B cell (primary cell): Measurements from ENCODE around the gene DIPK1B. TPM values are rescaled to one million over a fixed set of nuclear protein-coding genes. Genes with fewer than 3 reads are reported as not detected.

Experiments used
- ATAC-seq: fragments of 200-7000 bp; cut with Tn5 transposase; one replicate; pipeline ENCODE4 v1.10.0; 2021; ENCODE audit warnings: low read depth, mild to moderate bottlenecking, moderate number of reproducible peaks, moderate library complexity
- CTCF ChIA-PET: fragments of 350-600 bp; sonication (Branson Sonifier 250); formaldehyde crosslinking; loops from one replicate; lab custom pipeline; 2021; ENCODE audit warnings: antibody characterized with exemption, inconsistent platforms; lab: Charles Lee
- POLR2A ChIA-PET: fragments of 350-600 bp; sonication (Branson Sonifier 250); formaldehyde crosslinking; loops from one replicate; lab custom pipeline; 2021; ENCODE audit warnings: antibody characterized with exemption; lab: Charles Lee
- DNase-seq: peaks from one replicate; pipeline ENCODE4 v3.0.0; 2013
- H2AFZ ChIP-seq: 2 replicates; pipeline ENCODE4 v1.6.1; 2012; ENCODE audit warnings: mild to moderate bottlenecking, low read depth, low read length; ENCODE audit not compliant: insufficient read depth, poor library complexity, severe bottlenecking
- H3K27ac ChIP-seq, 2 donors: 1 replicate in 1 of 2; 2 replicates in 1 of 2; pipeline ENCODE4 v1.5.1; 2012 to 2013; ENCODE audit warnings: low read length in 2 of 2, mild to moderate bottlenecking in 2 of 2, moderate library complexity in 1 of 2
- H3K27me3 ChIP-seq, 4 experiments: fragments of 200-600 bp in 1 of 4; sonication (generic) in 1 of 4; replicated peaks in 1 of 4; 1 replicate in 2 of 4; 2 replicates in 2 of 4; pipeline versions ENCODE4 v1.6.1 to v1.7.0; 2013 to 2016; ENCODE audit warnings: low read length in 3 of 4, mild to moderate bottlenecking in 2 of 4, mixed read lengths in 1 of 4, moderate library complexity in 1 of 4; ENCODE audit not compliant: insufficient read depth in 4 of 4, control insufficient read depth in 3 of 4; ENCODE audit errors: control extremely low read depth in 1 of 4
- H3K36me3 ChIP-seq, 2 experiments: replicated peaks in 1 of 2; 1 replicate in 1 of 2; 2 replicates in 1 of 2; pipeline versions ENCODE4 v1.6.1 to v1.7.1; 2013; ENCODE audit warnings: low read length in 1 of 2; ENCODE audit not compliant: insufficient read depth in 2 of 2, control insufficient read depth in 1 of 2; ENCODE audit errors: control extremely low read depth in 1 of 2, extremely low read depth in 1 of 2
- H3K4me1 ChIP-seq, 2 donors: fragments of 200-600 bp in 1 of 2; sonication (generic) in 1 of 2; 1 replicate in 1 of 2; 2 replicates in 1 of 2; pipeline versions ENCODE4 v1.5.1 to v1.6.1; 2013 to 2017; ENCODE audit warnings: low read length in 2 of 2; ENCODE audit not compliant: control insufficient read depth in 2 of 2, insufficient read depth in 2 of 2
- H3K4me2 ChIP-seq: replicated peaks from 2 replicates; pipeline ENCODE3; 2012; ENCODE audit warnings: mild to moderate bottlenecking, low read depth, low read length; ENCODE audit not compliant: poor library complexity, severe bottlenecking
- H3K4me3 ChIP-seq, 5 experiments: fragments of 200-600 bp in 1 of 5; sonication (generic) in 1 of 5; 1 replicate in 3 of 5; 2 replicates in 2 of 5; pipeline versions ENCODE4 v1.5.1 to v1.7.0; 2011 to 2016; ENCODE audit warnings: low read length in 4 of 5, mild to moderate bottlenecking in 4 of 5, low read depth in 2 of 5, control low read depth in 1 of 5, moderate library complexity in 1 of 5; ENCODE audit not compliant: insufficient read depth in 1 of 5; ENCODE audit errors: control extremely low read depth in 1 of 5, extremely low read depth in 1 of 5
- H3K79me2 ChIP-seq: fragments of 200-600 bp; sonication (generic); one replicate; pipeline ENCODE4 v1.6.0; 2016; ENCODE audit warnings: low read length; ENCODE audit not compliant: control insufficient read depth, insufficient read depth
- H3K9ac ChIP-seq: fragments of 200-600 bp; sonication (generic); 2 replicates; pipeline ENCODE4 v1.6.1; 2017; ENCODE audit warnings: mild to moderate bottlenecking, low read length, moderate library complexity
- H3K9me3 ChIP-seq, 3 donors: one replicate each; pipeline versions ENCODE4 v1.6.1 to v1.7.1; 2013; ENCODE audit warnings: low read length in 2 of 3; ENCODE audit not compliant: control insufficient read depth in 2 of 3, insufficient read depth in 1 of 3; ENCODE audit errors: control extremely low read depth in 1 of 3
- H4K20me1 ChIP-seq: 2 replicates; pipeline ENCODE4 v1.6.0; 2012; ENCODE audit warnings: mild to moderate bottlenecking, low read length; ENCODE audit not compliant: insufficient read depth, control insufficient read depth, poor library complexity, severe bottlenecking
- H3K27ac Mint-ChIP-seq: one replicate; pipeline ENCODE4 v1.8.0; 2021; ENCODE audit warnings: mixed read lengths
- H3K27me3 Mint-ChIP-seq: one replicate; pipeline ENCODE4 v1.8.0; 2021; ENCODE audit warnings: mixed read lengths
- H3K4me1 Mint-ChIP-seq: one replicate; pipeline ENCODE4 v1.8.0; 2021; ENCODE audit warnings: mixed read lengths
- H3K4me3 Mint-ChIP-seq: one replicate; pipeline ENCODE4 v1.8.0; 2021; ENCODE audit warnings: mixed read lengths
- H3K9me3 Mint-ChIP-seq: one replicate; pipeline ENCODE4 v1.8.0; 2022; ENCODE audit warnings: mixed read lengths; ENCODE audit not compliant: insufficient read depth
- CTCF ChIP-seq: fragments of 200-600 bp; IDR thresholded peaks from one replicate; pipeline ENCODE4 v1.8.0; 2022; ENCODE audit warnings: antibody characterized with exemption, mild to moderate bottlenecking
- EZH2 ChIP-seq: IDR thresholded peaks from 2 replicates; pipeline ENCODE4 v1.6.1; 2012; ENCODE audit warnings: borderline replicate concordance, low read depth, mild to moderate bottlenecking, moderate library complexity, low read length; ENCODE audit not compliant: insufficient read depth, poor library complexity, severe bottlenecking
- WGBS: methylation state at CpG from one replicate; pipeline ENCODE4 v1.1.5; 2013; ENCODE audit warnings: missing lambda C conversion rate; ENCODE audit not compliant: insufficient coverage; 5-methylcytosine and 5-hydroxymethylcytosine counted together
- intact Hi-C: fragments of 100-400 bp; cut with micrococcal nuclease; formaldehyde crosslinking; loops from one replicate; pipeline ENCODE4 v1.10.0; 2022
- polyA plus RNA-seq: library from polyadenylated mRNA; depleted of rRNA; stranded (reverse); fragments of >200 nt; gene quantifications from 2 replicates; pipeline ENCODE4 v1.2.3, GENCODE V29; 2012
- total RNA-seq, 2 donors: library from RNA; stranded (reverse); fragments of 120-200 nt in 1 of 2; gene quantifications; 1 replicate in 1 of 2; 2 replicates in 1 of 2; pipeline versions ENCODE4 v1.2.3 to v1.2.4, GENCODE V29; 2013 to 2022

The DIPK1B gene
- total and polyA plus RNA-seq, 2 donors (not counting 1 experiment from before 2014, with no cell fraction given): 9.6 TPM

- Histone ChIP-seq H3K27ac (no peak overlapping the region), H3K79me2 (peaks cover 3% of the 10 kb centered on the region), H3K4me1 (peaks cover 0 to 5% of the 10 kb centered on the region in 2 donors), H2AFZ (no peak overlapping the region), H3K27me3 (peaks cover 0 to 6% (median 0%) of the 10 kb centered on the region in 4 experiments), H3K9me3 (no peaks in the 10 kb centered on the region), H4K20me1 (peaks cover 40% of the 10 kb centered on the region), H3K4me3 (no peak overlapping the region), H3K36me3 (peaks cover 0 to 12% of the 10 kb centered on the region in 2 experiments), H3K4me2 (no peak overlapping the region), H3K9ac (no peak overlapping the region)
- intact Hi-C loops: no loop called here
- no peak overlapping the region for H3K27ac Mint-ChIP-seq
- ChIA-PET CTCF (interaction anchor here (1.4 to 1.5 kb wide), 2 partner anchors 11 to 190 kb away, joined by 3 read pairs; no protein-coding TSS in a partner anchor), POLR2A (interaction anchor here (0.6 kb wide), 2 partner anchors 57 to 342 kb away, joined by 4 to 5 read pairs; no protein-coding TSS in a partner anchor)
- 94% methylated on average over 10 of the region's 16 CpGs for WGBS
- no peaks in the 10 kb centered on the region for H3K4me1 Mint-ChIP-seq
- DNase-seq (no peak), ATAC-seq (no peak)
- TF ChIP-seq EZH2: no peak
- TF ChIP-seq CTCF: no peak
- no peaks in the 10 kb centered on the region for H3K9me3 Mint-ChIP-seq
- H3K4me3 Mint-ChIP-seq: no peak overlapping the region
- no peaks in the 10 kb centered on the region for H3K27me3 Mint-ChIP-seq
Measured at GRCh38 chr9:136675477-136676296, 36.7 kb upstream of the DIPK1B start.

- H3K9me3 Mint-ChIP-seq: no peaks in the 10 kb centered on the region
- Histone ChIP-seq H3K4me3 (no peak overlapping the region), H3K9ac (no peak overlapping the region), H3K4me2 (no peak overlapping the region), H3K79me2 (peaks cover 3% of the 10 kb centered on the region), H3K9me3 (no peaks in the 10 kb centered on the region), H4K20me1 (peaks cover 40% of the 10 kb centered on the region), H2AFZ (no peak overlapping the region), H3K27me3 (peaks cover 0 to 2% (median 0%) of the 10 kb centered on the region in 4 experiments), H3K36me3 (peaks cover 0 to 12% of the 10 kb centered on the region in 2 experiments), H3K4me1 (peaks cover 0 to 4% of the 10 kb centered on the region in 2 donors), H3K27ac (no peak overlapping the region)
- WGBS: 98% methylated on average over 11 of the region's 13 CpGs
- H3K27ac Mint-ChIP-seq: no peak overlapping the region
- H3K4me3 Mint-ChIP-seq: no peak overlapping the region
- ChIA-PET CTCF (interaction anchor here (1.4 kb wide), 1 partner anchor 10 kb away, joined by 3 read pairs; no protein-coding TSS in a partner anchor), POLR2A (interaction anchor here (0.6 kb wide), 1 partner anchor 342 kb away, joined by 5 read pairs; no protein-coding TSS in a partner anchor)
- ATAC-seq (no peak), DNase-seq (no peak)
- intact Hi-C loops: no loop called here
- no peaks in the 10 kb centered on the region for H3K27me3 Mint-ChIP-seq
- TF ChIP-seq EZH2 (no peak), CTCF (no peak)
- no peaks in the 10 kb centered on the region for H3K4me1 Mint-ChIP-seq
Measured at GRCh38 chr9:136676297-136676794, 36.0 kb upstream of the DIPK1B start.
